SK-N-SH treated with all-trans-retinoic acid at 6 μM for 48 hours (cell line): Measurements from ENCODE around the gene ZNF480.

Source experiments
- BACH2 ChIP-seq: fragments of 250-450 bp; sonication (Bioruptor Pico); IDR thresholded peaks from 2 replicates; pipeline ENCODE4 v1.9.0; 2021; ENCODE audit warnings: mild to moderate bottlenecking, borderline replicate concordance
- CSRNP3 ChIP-seq: fragments of 250-450 bp; sonication (Bioruptor Pico); IDR thresholded peaks from 2 replicates; pipeline ENCODE4 v1.5.1; 2021; ENCODE audit warnings: mild to moderate bottlenecking, moderate library complexity
- ESRRG ChIP-seq: fragments of 250-450 bp; sonication (Bioruptor Pico); IDR thresholded peaks from 2 replicates; pipeline ENCODE4 v1.6.1; 2021; ENCODE audit warnings: mild to moderate bottlenecking
- ZC3H10 ChIP-seq: fragments of 250-450 bp; sonication (Bioruptor Pico); IDR thresholded peaks from 2 replicates; pipeline ENCODE4 v1.5.1; 2021; ENCODE audit warnings: mild to moderate bottlenecking, moderate library complexity
- TF ChIP-seq, protein P1 (sequence below): fragments of 250-450 bp; sonication (Bioruptor Pico); IDR thresholded peaks from 2 replicates; pipeline ENCODE4 v1.8.0; 2020; ENCODE audit warnings: mild to moderate bottlenecking, moderate library complexity, borderline replicate concordance

DNA sequence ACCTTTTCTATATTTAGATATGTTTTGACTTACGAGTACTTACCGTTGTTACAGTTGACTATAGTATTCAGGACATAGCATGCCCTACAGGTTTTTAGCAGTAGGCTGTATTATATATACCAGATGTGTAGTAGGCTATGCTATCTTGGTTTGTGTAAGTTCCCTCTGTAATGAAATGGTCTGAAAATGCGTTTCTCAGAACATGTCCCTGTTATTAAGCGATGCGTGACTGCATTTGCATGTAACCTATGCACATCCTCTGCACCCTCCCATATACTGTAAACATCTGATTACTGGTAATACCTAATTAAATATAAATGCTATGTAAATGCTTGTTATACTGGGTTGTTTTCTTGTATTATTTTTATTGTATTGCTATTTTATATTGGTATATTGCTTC, 21.0 kb upstream of the ZNF480 start:
- TF ChIP-seq CSRNP3 (no peak), ESRRG (CRISPR knock-in tag) (no peak), ZC3H10 (CRISPR knock-in tag) (no peak), BACH2 (no peak)
- TF ChIP-seq, protein P1, sequence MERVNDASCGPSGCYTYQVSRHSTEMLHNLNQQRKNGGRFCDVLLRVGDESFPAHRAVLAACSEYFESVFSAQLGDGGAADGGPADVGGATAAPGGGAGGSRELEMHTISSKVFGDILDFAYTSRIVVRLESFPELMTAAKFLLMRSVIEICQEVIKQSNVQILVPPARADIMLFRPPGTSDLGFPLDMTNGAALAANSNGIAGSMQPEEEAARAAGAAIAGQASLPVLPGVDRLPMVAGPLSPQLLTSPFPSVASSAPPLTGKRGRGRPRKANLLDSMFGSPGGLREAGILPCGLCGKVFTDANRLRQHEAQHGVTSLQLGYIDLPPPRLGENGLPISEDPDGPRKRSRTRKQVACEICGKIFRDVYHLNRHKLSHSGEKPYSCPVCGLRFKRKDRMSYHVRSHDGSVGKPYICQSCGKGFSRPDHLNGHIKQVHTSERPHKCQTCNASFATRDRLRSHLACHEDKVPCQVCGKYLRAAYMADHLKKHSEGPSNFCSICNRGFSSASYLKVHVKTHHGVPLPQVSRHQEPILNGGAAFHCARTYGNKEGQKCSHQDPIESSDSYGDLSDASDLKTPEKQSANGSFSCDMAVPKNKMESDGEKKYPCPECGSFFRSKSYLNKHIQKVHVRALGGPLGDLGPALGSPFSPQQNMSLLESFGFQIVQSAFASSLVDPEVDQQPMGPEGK (CRISPR knock-in tag), result no peak
